ENCODE measurements around the gene PLPPR1.

DNA sequence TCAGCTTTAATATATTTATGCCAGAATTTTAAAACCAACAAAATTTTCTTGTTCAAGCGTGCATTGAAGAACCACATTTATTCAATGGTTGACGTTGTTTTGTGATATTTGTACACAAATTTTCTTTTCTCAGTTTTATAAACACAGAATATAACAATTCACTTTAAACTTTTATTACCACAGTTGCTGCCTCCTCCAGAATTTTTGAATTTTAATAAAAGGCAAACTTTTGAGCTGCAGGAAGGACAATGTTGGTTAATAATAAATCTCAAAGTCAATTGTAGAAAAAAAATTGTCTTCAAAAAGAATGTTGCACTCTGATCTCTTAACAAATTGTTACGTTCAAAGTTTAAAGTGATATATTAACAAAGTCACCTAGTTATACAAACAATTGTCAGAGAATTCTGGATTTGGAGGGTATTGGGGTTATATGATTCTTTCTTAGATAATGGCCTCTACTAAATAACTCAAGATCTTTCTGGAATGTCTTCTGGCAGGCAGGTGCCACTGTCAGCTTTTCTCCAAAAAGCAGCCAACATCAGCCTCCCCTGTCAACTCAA, 295.8 kb downstream of the PLPPR1 start:
- TF ChIP-seq CTCF (IDR thresholded peaks at IDR 0.05): no peak
- TF ChIP-seq POLR2A (IDR thresholded peaks at IDR 0.05): no peak
